ENCODE data around the gene TRPT1.
A peak's percentile ranks its signal among the peaks of the same experiment; 100 is the strongest.

Gene TRPT1

GRCh38 chr11:64225608-64226506 is at the start of gene TRPT1, which contains the start of gene NUDT22:
Gene TRPT1, minus strand, starts transcription at chr11:64226186. Its CDS starts 326 bp downstream, at chr11:64225860.
Gene NUDT22, plus strand, starts transcription at chr11:64226274. Its CDS starts 379 bp downstream, at chr11:64226653.
- peak; percentile 56 to 59 for DNase-seq (ENCODE audit: low read depth in 2 of 2)

- DNase-seq (ENCODE audit: low read depth in 2 of 2) = no peak
These were observed 49.2 kb upstream of the TRPT1 start for GRCh38 chr11:64275031-64275800.

GRCh38 chr11:64269540-64270220 is 43.7 kb upstream of the TRPT1 start:
- peak; percentile 100 for DNase-seq (ENCODE audit: low read depth in 2 of 2)

GRCh38 chr11:64268893-64269539 is 43.0 kb upstream of the TRPT1 start:
- no peak for DNase-seq (ENCODE audit: low read depth in 2 of 2)

GRCh38 chr11:64268025-64268892 is 42.3 kb upstream of the TRPT1 start:
- no peak for DNase-seq (ENCODE audit: low read depth in 2 of 2)

- DNase-seq (ENCODE audit: low read depth in 2 of 2) = no peak
These were observed 41.4 kb upstream of the TRPT1 start for GRCh38 chr11:64267207-64267945.

GRCh38 chr11:64266339-64266738 is 40.4 kb upstream of the TRPT1 start:
- no peak for DNase-seq (ENCODE audit: low read depth in 2 of 2)

- no peak for DNase-seq (ENCODE audit: low read depth in 2 of 2)
These were observed 39.5 kb upstream of the TRPT1 start for GRCh38 chr11:64265176-64266160.

- DNase-seq (ENCODE audit: low read depth in 2 of 2) = no peak
These were observed 38.4 kb upstream of the TRPT1 start for GRCh38 chr11:64264371-64264852.

GRCh38 chr11:64263947-64264317 is 37.9 kb upstream of the TRPT1 start:
- no peak for DNase-seq (ENCODE audit: low read depth in 2 of 2)

- DNase-seq (ENCODE audit: low read depth in 2 of 2) = no peak
These were observed 37.3 kb upstream of the TRPT1 start for GRCh38 chr11:64263021-64263946.

- no peak for DNase-seq (ENCODE audit: low read depth in 2 of 2)
These were observed 36.5 kb upstream of the TRPT1 start for GRCh38 chr11:64262271-64263002.

GRCh38 chr11:64261556-64262080 is 35.6 kb upstream of the TRPT1 start:
- no peak for DNase-seq (ENCODE audit: low read depth in 2 of 2)

- no peak for DNase-seq (ENCODE audit: low read depth in 2 of 2)
These were observed 34.2 kb upstream of the TRPT1 start for GRCh38 chr11:64260147-64260708.

- no peak for DNase-seq (ENCODE audit: low read depth in 2 of 2)
These were observed 33.6 kb upstream of the TRPT1 start for GRCh38 chr11:64259533-64260067.

All from fibroblast of skin of left quadriceps (primary cell).